ENCODE data around the gene POPDC3. TPM values are rescaled to one million over a fixed set of nuclear protein-coding genes. Genes with fewer than 3 reads are reported as not detected.

POPDC3 gene
- 5.4 TPM for total RNA-seq

GRCh38 chr6:105179244-105180065 lies at the start of gene POPDC3:
Gene POPDC3 (minus strand): TSS chr6:105180014. CDS start chr6:105161909, 18,105 bp downstream.

Other genes starting within 250 kb of the POPDC3 start
- gene LIN28B, start 222.9 kb downstream of the POPDC3 start, total RNA-seq: 1.3 TPM
- 28.4 TPM for gene PREP, start 223.1 kb upstream of the POPDC3 start, total RNA-seq

Measured in camera-type eye (tissue), 1 donor.